Peyer's patch (tissue), 4 donors: ENCODE data around the gene TPGS1.

Experiments
- POLR2A ChIP-seq, 2 donors: fragments of 450-650 bp; IDR thresholded peaks; one replicate each; pipeline ENCODE4 v1.5.1; 2017; ENCODE audit warnings: antibody characterized with exemption in 2 of 2, mild to moderate bottlenecking in 2 of 2, moderate library complexity in 2 of 2
- TF ChIP-seq, protein P1 (sequence below), 6 experiments: fragments of 450-650 bp in 4 of 6; fragments of 200-600 bp in 2 of 6; sonication (generic) in 1 of 6; IDR thresholded peaks; one replicate each; pipeline ENCODE4 v1.5.1; 2017 to 2019; ENCODE audit warnings: antibody characterized with exemption in 6 of 6, mild to moderate bottlenecking in 3 of 6, moderate library complexity in 1 of 6

- TF ChIP-seq, protein P1, sequence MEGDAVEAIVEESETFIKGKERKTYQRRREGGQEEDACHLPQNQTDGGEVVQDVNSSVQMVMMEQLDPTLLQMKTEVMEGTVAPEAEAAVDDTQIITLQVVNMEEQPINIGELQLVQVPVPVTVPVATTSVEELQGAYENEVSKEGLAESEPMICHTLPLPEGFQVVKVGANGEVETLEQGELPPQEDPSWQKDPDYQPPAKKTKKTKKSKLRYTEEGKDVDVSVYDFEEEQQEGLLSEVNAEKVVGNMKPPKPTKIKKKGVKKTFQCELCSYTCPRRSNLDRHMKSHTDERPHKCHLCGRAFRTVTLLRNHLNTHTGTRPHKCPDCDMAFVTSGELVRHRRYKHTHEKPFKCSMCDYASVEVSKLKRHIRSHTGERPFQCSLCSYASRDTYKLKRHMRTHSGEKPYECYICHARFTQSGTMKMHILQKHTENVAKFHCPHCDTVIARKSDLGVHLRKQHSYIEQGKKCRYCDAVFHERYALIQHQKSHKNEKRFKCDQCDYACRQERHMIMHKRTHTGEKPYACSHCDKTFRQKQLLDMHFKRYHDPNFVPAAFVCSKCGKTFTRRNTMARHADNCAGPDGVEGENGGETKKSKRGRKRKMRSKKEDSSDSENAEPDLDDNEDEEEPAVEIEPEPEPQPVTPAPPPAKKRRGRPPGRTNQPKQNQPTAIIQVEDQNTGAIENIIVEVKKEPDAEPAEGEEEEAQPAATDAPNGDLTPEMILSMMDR (IDR thresholded peaks at IDR 0.05) = no peak
- TF ChIP-seq POLR2A (IDR thresholded peaks at IDR 0.05) = no peak
Measured at GRCh38 chr19:484494-484893, 22.8 kb upstream of the TPGS1 start.
